Bronchial epithelial cell (primary cell): ENCODE results near the gene WDR17. TPM values are rescaled to one million over a fixed set of nuclear protein-coding genes. Genes with fewer than 3 reads are reported as not detected.
"Not testable (repeated sequence)": the region's sequence is repeated elsewhere in the genome, so short reads cannot be mapped to it uniquely, and the experiment has no call there.

Experiments
- DNase-seq: peaks from one replicate; pipeline ENCODE4 v3.0.0-alpha.2; 2010; ENCODE audit warnings: low read depth
- FAIRE-seq: peaks from 2 replicates; lab custom pipeline; 2011; peaks lifted over from hg19 to GRCh38; lab: Jason Lieb, UNC
- H3K27me3 ChIP-seq: 2 replicates; pipeline ENCODE4 v1.5.1; 2011; ENCODE audit warnings: low read length; ENCODE audit not compliant: control insufficient read depth, insufficient read depth
- H3K36me3 ChIP-seq: 2 replicates; pipeline ENCODE4 v1.5.1; 2011; ENCODE audit warnings: low read length; ENCODE audit not compliant: control insufficient read depth, insufficient read depth
- H3K4me3 ChIP-seq: 2 replicates; pipeline ENCODE4 v1.5.1; 2011; ENCODE audit warnings: mild to moderate bottlenecking, low read depth, low read length, control low read depth
- total RNA-seq: library from RNA; depleted of rRNA; stranded (reverse); fragments of >200 nt; gene quantifications from 2 replicates; pipeline ENCODE4 v1.2.1, GENCODE V29; 2014
- TF ChIP-seq, protein P1 (sequence below): IDR thresholded peaks from 2 replicates; pipeline ENCODE4 v1.5.1; 2011; ENCODE audit warnings: mild to moderate bottlenecking, moderate library complexity, low read length, control low read depth, inconsistent platforms; ENCODE audit not compliant: insufficient read depth, severe bottlenecking

Gene WDR17
- total RNA-seq, 1 donor from 2014 or later = under 0.01 TPM

DNA sequence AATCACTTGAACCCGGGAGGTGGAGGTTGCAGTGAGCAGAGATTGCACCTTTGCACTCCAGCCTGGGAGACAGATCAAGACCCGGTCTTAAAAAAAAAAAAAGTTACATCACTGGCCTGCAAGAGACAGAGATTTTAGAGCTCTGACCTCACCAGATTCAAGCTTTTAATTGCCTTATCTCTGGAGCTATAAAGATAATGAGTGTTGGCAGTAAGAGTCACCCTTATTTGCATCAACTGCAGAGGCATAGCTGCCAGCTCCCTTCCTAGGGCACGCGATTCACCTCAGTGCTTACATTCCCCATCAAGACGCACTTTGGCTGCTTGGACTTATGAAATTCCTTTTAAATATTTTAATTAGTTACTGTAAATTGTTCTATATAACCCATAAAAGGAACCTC lies 142.2 kb downstream of the WDR17 start:
- DNase-seq = no peak
- Histone ChIP-seq H3K4me3 (no peak overlapping the region), H3K36me3 (no peaks in the 10 kb centered on the region), H3K27me3 (peaks cover 2% of the 10 kb centered on the region)
- no peak for FAIRE-seq
- TF ChIP-seq, protein P1, sequence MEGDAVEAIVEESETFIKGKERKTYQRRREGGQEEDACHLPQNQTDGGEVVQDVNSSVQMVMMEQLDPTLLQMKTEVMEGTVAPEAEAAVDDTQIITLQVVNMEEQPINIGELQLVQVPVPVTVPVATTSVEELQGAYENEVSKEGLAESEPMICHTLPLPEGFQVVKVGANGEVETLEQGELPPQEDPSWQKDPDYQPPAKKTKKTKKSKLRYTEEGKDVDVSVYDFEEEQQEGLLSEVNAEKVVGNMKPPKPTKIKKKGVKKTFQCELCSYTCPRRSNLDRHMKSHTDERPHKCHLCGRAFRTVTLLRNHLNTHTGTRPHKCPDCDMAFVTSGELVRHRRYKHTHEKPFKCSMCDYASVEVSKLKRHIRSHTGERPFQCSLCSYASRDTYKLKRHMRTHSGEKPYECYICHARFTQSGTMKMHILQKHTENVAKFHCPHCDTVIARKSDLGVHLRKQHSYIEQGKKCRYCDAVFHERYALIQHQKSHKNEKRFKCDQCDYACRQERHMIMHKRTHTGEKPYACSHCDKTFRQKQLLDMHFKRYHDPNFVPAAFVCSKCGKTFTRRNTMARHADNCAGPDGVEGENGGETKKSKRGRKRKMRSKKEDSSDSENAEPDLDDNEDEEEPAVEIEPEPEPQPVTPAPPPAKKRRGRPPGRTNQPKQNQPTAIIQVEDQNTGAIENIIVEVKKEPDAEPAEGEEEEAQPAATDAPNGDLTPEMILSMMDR = no peak

DNA sequence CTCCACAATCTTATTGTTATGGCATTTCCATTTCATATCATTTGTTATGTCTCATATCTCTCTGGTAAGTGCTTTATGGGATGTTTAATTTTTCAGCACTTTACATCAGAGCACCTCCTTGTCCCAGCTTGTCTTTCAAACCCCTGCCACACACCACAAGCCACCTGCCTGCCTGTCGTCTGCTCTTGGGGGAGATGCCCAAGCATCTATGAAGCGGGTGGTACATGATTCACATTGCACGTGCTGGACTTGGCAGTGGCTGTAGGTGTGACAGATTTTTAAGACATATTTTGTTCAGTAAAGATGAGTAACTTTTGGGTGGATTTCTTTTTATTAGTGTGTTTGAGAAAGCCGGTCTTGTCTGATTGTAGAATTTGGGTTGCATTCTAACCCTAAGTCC lies 143.9 kb downstream of the WDR17 start:
- peak; percentile 13 for FAIRE-seq
- TF ChIP-seq, protein P1 = no peak
- no peaks in the 10 kb centered on the region for H3K36me3 ChIP-seq
- DNase-seq = no peak
- peaks cover 2% of the 10 kb centered on the region for H3K27me3 ChIP-seq
- no peak overlapping the region for H3K4me3 ChIP-seq

DNA sequence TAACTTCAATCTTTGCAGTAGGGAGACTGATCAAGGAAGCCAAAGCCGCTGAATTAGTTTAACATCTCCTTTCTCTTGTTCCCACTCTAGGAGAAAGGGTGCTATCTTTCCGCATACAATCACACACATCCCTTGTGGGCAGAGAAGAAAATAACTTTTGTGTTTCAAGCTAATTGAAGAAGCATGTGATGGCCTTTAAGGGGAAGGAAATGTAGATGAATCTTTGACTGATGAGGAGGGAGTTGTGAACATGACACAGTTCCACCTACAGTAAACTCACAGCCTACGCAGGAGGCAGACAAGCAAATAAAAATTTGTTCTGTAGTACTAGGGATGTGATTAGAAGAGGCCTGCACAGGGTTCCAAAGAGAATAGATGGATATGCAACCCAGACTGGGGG lies 144.5 kb downstream of the WDR17 start:
- Histone ChIP-seq H3K36me3 (no peaks in the 10 kb centered on the region), H3K27me3 (peaks cover 2% of the 10 kb centered on the region), H3K4me3 (no peak overlapping the region)
- FAIRE-seq = no peak
- TF ChIP-seq, protein P1 = no peak
- DNase-seq = no peak

DNA sequence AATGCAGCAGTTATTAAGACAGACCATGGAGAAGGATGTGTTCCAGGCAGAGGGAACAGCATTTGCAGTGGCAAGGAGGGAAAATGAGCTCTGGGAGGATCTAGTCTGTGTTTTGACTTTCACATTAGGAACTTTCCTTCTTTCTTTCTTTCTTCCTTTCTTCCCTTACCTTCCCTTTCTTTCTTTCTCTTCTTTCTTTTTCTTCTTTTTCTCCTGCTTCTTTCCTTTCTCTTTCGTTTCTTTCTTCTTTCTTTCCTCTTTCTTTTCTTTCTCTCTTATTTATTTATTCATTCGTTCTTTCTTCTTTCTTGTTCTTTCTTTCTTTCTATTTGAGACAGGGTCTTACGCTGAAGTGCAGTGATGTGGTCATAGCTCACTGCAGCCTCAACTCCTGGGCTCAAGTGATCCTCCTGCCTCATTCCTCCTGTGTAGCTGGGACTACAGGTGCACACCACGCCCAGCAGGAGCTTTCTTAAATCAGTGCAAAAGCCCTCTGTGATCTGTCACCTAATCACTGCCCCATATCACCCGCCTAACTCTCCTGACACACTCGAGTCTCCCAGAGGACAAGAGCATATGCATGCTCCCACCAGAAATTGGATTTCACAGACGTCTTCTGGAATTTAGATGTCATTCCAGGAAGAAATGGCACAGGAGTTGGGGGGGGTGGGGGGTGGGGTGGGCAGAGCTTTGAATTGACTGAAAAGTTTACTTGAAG lies 145.1 kb downstream of the WDR17 start:
- no peak for FAIRE-seq
- H3K27me3 ChIP-seq = peaks cover 2% of the 10 kb centered on the region
- TF ChIP-seq, protein P1 = no peak
- no peaks in the 10 kb centered on the region for H3K36me3 ChIP-seq
- no peak overlapping the region for H3K4me3 ChIP-seq
- DNase-seq = no peak

DNA sequence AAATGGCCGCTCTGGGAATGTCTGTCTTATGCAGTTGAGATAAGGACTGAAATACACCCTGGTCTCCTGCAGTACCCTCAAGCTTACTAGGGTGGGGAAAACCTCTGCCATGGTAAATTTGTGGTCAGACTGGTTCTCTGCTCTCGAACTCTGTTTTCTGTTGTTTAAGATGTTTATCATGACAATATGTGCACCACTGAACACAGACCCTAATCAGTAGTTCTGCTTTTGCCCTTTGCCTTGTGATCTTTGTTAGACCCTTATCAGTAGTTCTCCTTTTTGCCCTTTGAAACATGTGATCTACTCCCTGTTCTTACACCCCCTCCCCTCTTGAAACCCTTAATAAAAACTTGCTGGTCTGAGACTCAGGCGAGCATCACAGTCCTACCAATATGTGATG lies 146.7 kb downstream of the WDR17 start:
- not testable (repeated sequence) for H3K4me3 ChIP-seq, FAIRE-seq

DNA sequence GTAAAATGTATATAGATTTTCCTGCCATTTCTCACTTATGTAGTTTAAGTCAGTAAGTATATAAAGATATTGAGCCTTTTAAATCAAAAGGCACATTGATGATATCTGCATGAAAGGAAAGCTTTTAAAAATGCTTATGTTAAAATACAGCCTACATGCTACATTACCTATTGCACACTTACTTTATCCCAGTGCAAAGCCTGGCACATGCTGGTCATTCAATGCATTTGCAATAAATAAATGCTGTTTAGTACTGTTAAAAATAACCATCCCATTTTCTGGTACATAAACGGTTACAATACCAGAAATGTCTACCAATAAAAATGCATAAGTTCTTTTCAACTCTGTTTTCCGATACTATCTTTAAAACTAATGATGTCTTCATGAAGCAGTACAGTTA lies 151.9 kb downstream of the WDR17 start:
- no peak overlapping the region for H3K4me3 ChIP-seq

More for the DNA sequence above, 146.7 kb downstream of the WDR17 start:
- H3K36me3 ChIP-seq, H3K27me3 ChIP-seq, DNase-seq: not testable (repeated sequence)

More for the DNA sequence above, 151.9 kb downstream of the WDR17 start:
- no peak for DNase-seq
- no peak for FAIRE-seq
- H3K27me3 ChIP-seq = no peaks in the 10 kb centered on the region
- H3K36me3 ChIP-seq = no peaks in the 10 kb centered on the region
- TF ChIP-seq, protein P1 = no peak
